SK-N-SH (cell line): ENCODE data around the gene XRCC5.

ENCODE experiments used
- EP300 ChIP-seq, 2 experiments: IDR thresholded peaks; 2 replicates each; pipeline versions ENCODE4 v1.4.0 to v1.6.1; 2012; ENCODE audit warnings: borderline replicate concordance in 1 of 2, low read depth in 1 of 2, low read length in 1 of 2
- FOXJ3 ChIP-seq: sonication (generic); formaldehyde crosslinking; IDR thresholded peaks from 2 replicates; pipeline ENCODE4 v1.5.1; 2020; ENCODE audit warnings: mild to moderate bottlenecking, missing genetic modification reagents
- MXI1 ChIP-seq: IDR thresholded peaks from 2 replicates; pipeline ENCODE4 v1.6.1; 2012; ENCODE audit warnings: mild to moderate bottlenecking, low read depth, low read length, improper control_type of control experiment
- POLR2AphosphoS5 ChIP-seq: IDR thresholded peaks from 2 replicates; pipeline ENCODE4 v1.6.1; 2012; ENCODE audit warnings: low read depth, low read length
- REST ChIP-seq: IDR thresholded peaks from 2 replicates; pipeline ENCODE4 v1.6.1; 2012; ENCODE audit warnings: mild to moderate bottlenecking, low read depth, low read length, moderate library complexity
- RXRA ChIP-seq: IDR thresholded peaks from 2 replicates; pipeline ENCODE4 v1.4.0; 2012; ENCODE audit warnings: low read depth, mild to moderate bottlenecking, borderline replicate concordance
- SIN3A ChIP-seq: IDR thresholded peaks from 2 replicates; pipeline ENCODE4 v1.6.1; 2012; ENCODE audit warnings: low read depth, mild to moderate bottlenecking, low read length, moderate library complexity, borderline replicate concordance
- TAF1 ChIP-seq: IDR thresholded peaks from 2 replicates; pipeline ENCODE4 v1.6.1; 2012; ENCODE audit warnings: low read depth, mild to moderate bottlenecking, low read length, moderate library complexity, borderline replicate concordance
- USF2 ChIP-seq: fragments of 150-350 bp; IDR thresholded peaks from 2 replicates; pipeline ENCODE4 v1.6.1; 2017; ENCODE audit warnings: antibody characterized with exemption, low read length, low read depth, borderline replicate concordance
- YY1 ChIP-seq: IDR thresholded peaks from 2 replicates; pipeline ENCODE4 v1.4.0; 2012; ENCODE audit warnings: low read depth, mild to moderate bottlenecking
- TF ChIP-seq, protein P1 (sequence below): fragments of 200-600 bp; sonication (generic); IDR thresholded peaks from 2 replicates; pipeline ENCODE4 v1.6.1; 2017; ENCODE audit warnings: antibody characterized with exemption, mild to moderate bottlenecking, moderate library complexity
- TF ChIP-seq, protein P2 (sequence below): IDR thresholded peaks from 2 replicates; pipeline ENCODE4 v1.4.0; 2012; ENCODE audit warnings: low read depth

DNA sequence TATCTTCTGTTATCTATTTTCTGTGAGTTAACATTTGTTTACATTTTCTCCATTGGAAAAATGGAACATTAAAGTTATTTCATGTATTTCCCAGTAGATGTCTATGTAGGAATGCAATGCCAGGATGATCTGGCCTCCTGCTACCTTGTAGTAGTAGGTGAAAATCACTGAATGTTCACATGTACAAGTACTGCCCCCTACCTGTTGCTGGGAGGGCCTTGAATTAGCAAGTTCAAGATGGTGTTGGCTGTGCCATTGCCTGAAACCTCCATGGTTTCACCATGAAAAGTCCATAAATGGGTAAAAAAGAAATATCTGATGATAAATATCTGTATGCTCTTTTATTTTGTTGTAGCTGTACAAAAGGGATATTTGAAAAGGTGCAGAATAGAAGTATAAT is 30.7 kb downstream of the XRCC5 start:
- TF ChIP-seq MXI1: no peak
- TF ChIP-seq, protein P1, sequence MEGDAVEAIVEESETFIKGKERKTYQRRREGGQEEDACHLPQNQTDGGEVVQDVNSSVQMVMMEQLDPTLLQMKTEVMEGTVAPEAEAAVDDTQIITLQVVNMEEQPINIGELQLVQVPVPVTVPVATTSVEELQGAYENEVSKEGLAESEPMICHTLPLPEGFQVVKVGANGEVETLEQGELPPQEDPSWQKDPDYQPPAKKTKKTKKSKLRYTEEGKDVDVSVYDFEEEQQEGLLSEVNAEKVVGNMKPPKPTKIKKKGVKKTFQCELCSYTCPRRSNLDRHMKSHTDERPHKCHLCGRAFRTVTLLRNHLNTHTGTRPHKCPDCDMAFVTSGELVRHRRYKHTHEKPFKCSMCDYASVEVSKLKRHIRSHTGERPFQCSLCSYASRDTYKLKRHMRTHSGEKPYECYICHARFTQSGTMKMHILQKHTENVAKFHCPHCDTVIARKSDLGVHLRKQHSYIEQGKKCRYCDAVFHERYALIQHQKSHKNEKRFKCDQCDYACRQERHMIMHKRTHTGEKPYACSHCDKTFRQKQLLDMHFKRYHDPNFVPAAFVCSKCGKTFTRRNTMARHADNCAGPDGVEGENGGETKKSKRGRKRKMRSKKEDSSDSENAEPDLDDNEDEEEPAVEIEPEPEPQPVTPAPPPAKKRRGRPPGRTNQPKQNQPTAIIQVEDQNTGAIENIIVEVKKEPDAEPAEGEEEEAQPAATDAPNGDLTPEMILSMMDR: peak; percentile 43
- TF ChIP-seq RXRA: no peak
- no peak for TF ChIP-seq EP300 (IDR thresholded peaks at IDR 0.05; ENCODE audit: borderline replicate concordance in 1 of 2, low read depth in 1 of 2, low read length in 1 of 2)
- no peak for TF ChIP-seq FOXJ3
- no peak for TF ChIP-seq REST
- no peak for TF ChIP-seq YY1
- TF ChIP-seq SIN3A: no peak
- no peak for TF ChIP-seq TAF1
- TF ChIP-seq POLR2AphosphoS5: no peak
- TF ChIP-seq USF2: no peak
- TF ChIP-seq, protein P2, sequence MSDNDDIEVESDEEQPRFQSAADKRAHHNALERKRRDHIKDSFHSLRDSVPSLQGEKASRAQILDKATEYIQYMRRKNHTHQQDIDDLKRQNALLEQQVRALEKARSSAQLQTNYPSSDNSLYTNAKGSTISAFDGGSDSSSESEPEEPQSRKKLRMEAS: no peak
